ENCODE results near the gene ADAT3. TPM values are rescaled to one million over a fixed set of nuclear protein-coding genes. Genes with fewer than 3 reads are reported as not detected.

Gene ADAT3
- total RNA-seq, 2 donors from 2014 or later = 9.9 to 13.8 TPM

GRCh38 chr19:1933244-1933643 lies 28.0 kb downstream of the ADAT3 start:
- Mint-ChIP-seq H3K36me3 (ENCODE audit: low read depth) (peaks cover 7% of the 10 kb centered on the region), H3K27ac (no peak overlapping the region)
- no peak for DNase-seq

GRCh38 chr19:1933942-1934341 lies 28.7 kb downstream of the ADAT3 start:
- Histone ChIP-seq H3K9ac (ENCODE audit: extremely low read depth, low read length, poor library complexity, severe bottlenecking) (no peak overlapping the region), H3K4me1 (ENCODE audit: control insufficient read depth, insufficient read depth, low read length) (no peaks in the 10 kb centered on the region), H3K36me3 (ENCODE audit: control insufficient read depth, insufficient read depth, low read length) (no peaks in the 10 kb centered on the region), H3K27me3 (ENCODE audit: control insufficient read depth, insufficient read depth, low read length, poor library complexity, severe bottlenecking) (no peaks in the 10 kb centered on the region), H3K9me3 (ENCODE audit: control insufficient read depth, low read length) (peaks cover 5% of the 10 kb centered on the region), H3K4me3 (ENCODE audit: low read length) (no peak overlapping the region), H3K27ac (ENCODE audit: low read depth, low read length) (no peak overlapping the region)
- Mint-ChIP-seq H3K27me3 (ENCODE audit: insufficient read depth) (peaks cover 15% of the 10 kb centered on the region), H3K9me3 (peaks cover 13% of the 10 kb centered on the region), H3K36me3 (ENCODE audit: low read depth) (peaks cover 7% of the 10 kb centered on the region), H3K4me3 (no peak overlapping the region), H3K27ac (no peak overlapping the region), H3K4me1 (no peaks in the 10 kb centered on the region)
- 80 to 95% methylated on average over 1 to 8 of the region's 8 CpGs for WGBS, 2 experiments (ENCODE audit: insufficient coverage in 1 of 2, insufficient read length in 1 of 2)
- DNase-seq = no peak
- TF ChIP-seq CTCF (conservative IDR thresholded peaks at IDR 0.05) = no peak

More at GRCh38 chr19:1933244-1933643, 28.0 kb downstream of the ADAT3 start:
- Histone ChIP-seq H3K27me3 (ENCODE audit: control insufficient read depth, insufficient read depth, low read length, poor library complexity, severe bottlenecking) (no peaks in the 10 kb centered on the region), H3K4me1 (ENCODE audit: control insufficient read depth, insufficient read depth, low read length) (no peaks in the 10 kb centered on the region), H3K9ac (ENCODE audit: extremely low read depth, low read length, poor library complexity, severe bottlenecking) (no peak overlapping the region), H3K36me3 (ENCODE audit: control insufficient read depth, insufficient read depth, low read length) (no peaks in the 10 kb centered on the region), H3K4me3 (ENCODE audit: low read length) (no peak overlapping the region), H3K9me3 (ENCODE audit: control insufficient read depth, low read length) (peaks cover 5% of the 10 kb centered on the region), H3K27ac (ENCODE audit: low read depth, low read length) (no peak overlapping the region)
- WGBS, 2 experiments (ENCODE audit: insufficient coverage in 1 of 2, insufficient read length in 1 of 2) = 85 to 93% methylated on average over 5 to 7 of the region's 7 CpGs
- Mint-ChIP-seq H3K4me1 (no peaks in the 10 kb centered on the region), H3K27me3 (ENCODE audit: insufficient read depth) (peaks cover 19% of the 10 kb centered on the region), H3K4me3 (no peak overlapping the region), H3K9me3 (peaks cover 13% of the 10 kb centered on the region)
- no peak for TF ChIP-seq CTCF (conservative IDR thresholded peaks at IDR 0.05)

DNA sequence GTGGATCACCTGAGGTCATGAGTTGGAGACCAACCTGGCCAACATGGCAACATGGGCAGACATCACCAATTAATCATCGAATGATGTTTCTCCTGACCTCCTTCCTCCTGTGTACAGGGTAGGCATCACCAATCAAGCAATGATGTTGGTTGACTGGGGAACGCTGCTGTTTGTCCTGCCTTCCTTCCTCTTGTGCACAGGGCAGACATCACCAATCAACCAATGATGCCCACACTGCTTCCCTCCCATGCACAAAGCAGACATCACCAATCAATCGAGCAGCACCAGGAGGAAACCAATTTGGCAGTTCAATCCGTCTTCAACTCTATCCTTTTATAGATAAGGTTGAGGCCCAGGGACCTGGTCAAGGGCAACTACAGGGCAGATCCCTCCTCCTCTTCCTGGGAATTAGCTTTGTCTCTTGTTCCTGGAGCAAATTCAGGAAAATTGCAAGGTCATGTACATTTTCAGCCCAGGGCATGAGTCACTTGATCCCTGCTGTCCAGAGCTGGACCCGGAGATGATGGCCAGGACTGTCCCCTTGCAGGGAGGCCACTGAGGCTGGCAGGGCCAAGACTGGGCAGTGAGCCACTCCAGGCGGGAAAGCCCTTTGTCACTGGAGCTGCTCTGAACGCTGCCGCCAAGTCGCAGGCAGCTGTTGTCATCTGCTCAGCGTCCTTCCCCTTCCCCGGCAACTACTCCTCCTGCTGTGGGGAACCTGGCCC lies 30.4 kb downstream of the ADAT3 start:
- no peak for DNase-seq
- WGBS, 2 experiments (ENCODE audit: insufficient coverage in 1 of 2, insufficient read length in 1 of 2) = 93% methylated on average over 8 to 11 of the region's 11 CpGs
- Mint-ChIP-seq H3K27ac (no peak overlapping the region), H3K4me3 (no peak overlapping the region), H3K27me3 (ENCODE audit: insufficient read depth) (peaks cover 14% of the 10 kb centered on the region), H3K36me3 (ENCODE audit: low read depth) (peaks cover 7% of the 10 kb centered on the region), H3K9me3 (peaks cover 13% of the 10 kb centered on the region), H3K4me1 (peaks cover 8% of the 10 kb centered on the region)
- TF ChIP-seq CTCF (conservative IDR thresholded peaks at IDR 0.05) = no peak
- Histone ChIP-seq H3K9me3 (ENCODE audit: control insufficient read depth, low read length) (peaks cover 5% of the 10 kb centered on the region), H3K9ac (ENCODE audit: extremely low read depth, low read length, poor library complexity, severe bottlenecking) (no peak overlapping the region), H3K36me3 (ENCODE audit: control insufficient read depth, insufficient read depth, low read length) (no peaks in the 10 kb centered on the region), H3K4me3 (ENCODE audit: low read length) (no peak overlapping the region), H3K27ac (ENCODE audit: low read depth, low read length) (no peak overlapping the region), H3K27me3 (ENCODE audit: control insufficient read depth, insufficient read depth, low read length, poor library complexity, severe bottlenecking) (no peaks in the 10 kb centered on the region), H3K4me1 (ENCODE audit: control insufficient read depth, insufficient read depth, low read length) (no peaks in the 10 kb centered on the region)

Data from endodermal cell (in vitro differentiated cells).